HK-2 (cell line): ENCODE data around the gene RYR2.

Source experiments
- DNase-seq: peaks from one replicate; pipeline ENCODE4 v3.0.0-alpha.2; 2018; ENCODE audit not compliant: unreplicated experiment

RYR2 gene

GRCh38 chr1:237440346-237440745 is 398.4 kb downstream of the RYR2 start:
- DNase-seq = no peak

- DNase-seq = no peak
These were observed 402.3 kb downstream of the RYR2 start for GRCh38 chr1:237444120-237444790.

GRCh38 chr1:237448042-237448441 is 406.1 kb downstream of the RYR2 start:
- no peak for DNase-seq

- DNase-seq = no peak
These were observed 415.6 kb downstream of the RYR2 start for GRCh38 chr1:237457573-237457972.

- DNase-seq = no peak
These were observed 425.3 kb downstream of the RYR2 start for GRCh38 chr1:237467320-237467719.

- peak; percentile 41 for DNase-seq
These were observed 428.8 kb downstream of the RYR2 start for GRCh38 chr1:237470712-237471338.

GRCh38 chr1:237471377-237471776 is 429.4 kb downstream of the RYR2 start:
- no peak for DNase-seq

GRCh38 chr1:237471956-237472355 is 430.0 kb downstream of the RYR2 start:
- DNase-seq = no peak

GRCh38 chr1:237473854-237474253 is 431.9 kb downstream of the RYR2 start:
- DNase-seq = no peak

GRCh38 chr1:237478082-237478481 is 436.1 kb downstream of the RYR2 start:
- no peak for DNase-seq

GRCh38 chr1:237478842-237479241 is 436.9 kb downstream of the RYR2 start:
- DNase-seq = no peak

GRCh38 chr1:237482777-237483176 is 440.8 kb downstream of the RYR2 start:
- DNase-seq = no peak

GRCh38 chr1:237492359-237492758 is 450.4 kb downstream of the RYR2 start:
- no peak for DNase-seq

- no peak for DNase-seq
These were observed 458.6 kb downstream of the RYR2 start for GRCh38 chr1:237500566-237500965.

- DNase-seq = no peak
These were observed 461.3 kb downstream of the RYR2 start for GRCh38 chr1:237503292-237503691.

- DNase-seq = no peak
These were observed 465.0 kb downstream of the RYR2 start for GRCh38 chr1:237507005-237507404.

GRCh38 chr1:237509748-237510147 is 467.8 kb downstream of the RYR2 start:
- DNase-seq = no peak

GRCh38 chr1:237525102-237525501 is 483.1 kb downstream of the RYR2 start:
- no peak for DNase-seq

GRCh38 chr1:237527761-237528160 is 485.8 kb downstream of the RYR2 start:
- no peak for DNase-seq

- no peak for DNase-seq
These were observed 486.6 kb downstream of the RYR2 start for GRCh38 chr1:237528545-237528944.

- DNase-seq = no peak
These were observed 497.1 kb downstream of the RYR2 start for GRCh38 chr1:237539055-237539454.

- DNase-seq = no peak
These were observed 500.8 kb downstream of the RYR2 start for GRCh38 chr1:237542525-237543418.

- DNase-seq = no peak
These were observed 511.1 kb downstream of the RYR2 start for GRCh38 chr1:237553078-237553477.
